GM23248 (cell line): ENCODE measurements around the gene GNG2. TPM values are rescaled to one million over a fixed set of nuclear protein-coding genes. Genes with fewer than 3 reads are reported as not detected.

Experiments used
- DNase-seq: peaks from one replicate; pipeline ENCODE4 v3.0.0-alpha.2; 2015
- H2AFZ ChIP-seq: fragments of 200-600 bp; sonication (generic); 2 replicates; pipeline ENCODE4 v1.6.1; 2016; ENCODE audit warnings: antibody characterized with exemption
- H3F3A ChIP-seq: fragments of 200-600 bp; sonication (generic); 2 replicates; pipeline ENCODE4 v1.6.1; 2016; ENCODE audit warnings: mild to moderate bottlenecking, antibody characterized with exemption, mixed run types; ENCODE audit not compliant: insufficient read depth
- H3K27ac ChIP-seq: fragments of 200-600 bp; sonication (generic); 2 replicates; pipeline ENCODE4 v1.5.1; 2016; ENCODE audit warnings: mild to moderate bottlenecking
- H3K27me3 ChIP-seq: fragments of 200-600 bp; sonication (generic); replicated peaks from 2 replicates; pipeline ENCODE4 v1.6.1; 2016; ENCODE audit warnings: mild to moderate bottlenecking; ENCODE audit not compliant: insufficient read depth
- H3K36me3 ChIP-seq: fragments of 200-600 bp; sonication (generic); 2 replicates; pipeline ENCODE4 v1.6.1; 2016; ENCODE audit warnings: low read depth, mild to moderate bottlenecking
- H3K4me1 ChIP-seq: fragments of 200-600 bp; sonication (generic); 2 replicates; pipeline ENCODE4 v1.6.1; 2016; ENCODE audit warnings: mild to moderate bottlenecking; ENCODE audit not compliant: insufficient read depth
- H3K4me2 ChIP-seq: fragments of 200-600 bp; sonication (generic); one replicate; pipeline ENCODE4 v1.6.1; 2016; ENCODE audit warnings: mild to moderate bottlenecking; ENCODE audit not compliant: unreplicated experiment
- H3K4me3 ChIP-seq: fragments of 200-600 bp; sonication (generic); 2 replicates; pipeline ENCODE4 v1.5.1; 2016; ENCODE audit warnings: mild to moderate bottlenecking
- H3K79me2 ChIP-seq: fragments of 200-600 bp; sonication (generic); 2 replicates; pipeline ENCODE4 v1.6.1; 2016; ENCODE audit warnings: mild to moderate bottlenecking; ENCODE audit not compliant: insufficient read depth
- H3K9ac ChIP-seq: fragments of 200-600 bp; sonication (generic); 2 replicates; pipeline ENCODE4 v1.6.1; 2016; ENCODE audit warnings: mild to moderate bottlenecking
- H3K9me2 ChIP-seq: fragments of 200-600 bp; sonication (generic); 2 replicates; pipeline ENCODE4 v1.6.1; 2016; ENCODE audit warnings: mixed run types, mild to moderate bottlenecking, moderate library complexity; ENCODE audit not compliant: insufficient read depth
- H3K9me3 ChIP-seq: fragments of 200-600 bp; sonication (generic); one replicate; pipeline ENCODE4 v1.6.1; 2017; ENCODE audit warnings: low read depth
- H4K20me1 ChIP-seq: fragments of 200-600 bp; sonication (generic); 2 replicates; pipeline ENCODE4 v1.6.0; 2016; ENCODE audit not compliant: insufficient read depth
- EZH2 ChIP-seq: fragments of 200-600 bp; sonication (generic); IDR thresholded peaks from 2 replicates; pipeline ENCODE4 v1.6.1; 2018; ENCODE audit warnings: antibody characterized with exemption, mild to moderate bottlenecking; ENCODE audit not compliant: insufficient read depth, poor library complexity, severe bottlenecking
- EZH2phosphoT487 ChIP-seq: fragments of 200-600 bp; sonication (generic); IDR thresholded peaks from 2 replicates; pipeline ENCODE4 v1.6.1; 2018; ENCODE audit warnings: antibody characterized with exemption, moderate library complexity, mild to moderate bottlenecking, low read depth; ENCODE audit not compliant: insufficient read depth
- WGBS, 2 experiments: methylation state at CpG; one replicate each; pipeline ENCODE4 v1.1.6; 2015 to 2017; ENCODE audit warnings: low lambda C conversion rate in 2 of 2, low coverage in 1 of 2; ENCODE audit errors: missing lambda C conversion rate in 2 of 2; 5-methylcytosine and 5-hydroxymethylcytosine counted together
- in situ Hi-C: fragments of 300-500 bp; cut with MboI; formaldehyde crosslinking; loops from 2 replicates; pipeline ENCODE4 v1.15.0; 2020
- polyA plus RNA-seq: library from polyadenylated mRNA; unstranded; fragments of >200 nt; fragmentation: Nextera tagmentation; extraction: Ambion mirVana; gene quantifications from 2 replicates; pipeline ENCODE4 v1.2.1, GENCODE V29; 2016
- total RNA-seq: library from RNA; depleted of rRNA; stranded (reverse); fragments of >200 nt; shearing (Covaris generic); gene quantifications from 2 replicates; pipeline ENCODE4 v1.2.3, GENCODE V29; 2014; rRNA removed

GNG2 gene
- total and polyA plus RNA-seq, 2 experiments from 2014 or later = 13.8 to 16.5 TPM

DNA sequence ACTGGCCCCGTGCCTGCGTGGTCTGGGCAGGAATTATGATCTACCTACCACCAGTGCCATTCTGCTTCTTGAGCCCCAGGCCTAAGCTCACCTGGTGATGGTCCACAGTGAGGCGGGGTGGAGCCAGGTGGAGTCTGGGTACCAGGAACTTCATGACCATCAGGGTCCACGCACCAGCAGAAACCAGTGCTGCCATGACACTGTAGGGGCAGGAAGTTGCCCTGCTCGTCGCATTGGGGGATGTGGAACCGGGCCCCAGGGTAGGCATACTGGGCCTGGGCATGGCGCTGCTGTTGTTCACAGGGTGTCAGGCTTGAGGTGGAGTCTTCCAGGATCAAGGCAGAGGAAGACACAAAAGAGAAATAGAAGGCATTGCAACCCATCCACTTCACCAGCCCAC, 158.6 kb downstream of the GNG2 start:
- no peak overlapping the region for H3K4me3 ChIP-seq
- H3K79me2 ChIP-seq = no peaks in the 10 kb centered on the region
- no peak for DNase-seq
- no peaks in the 10 kb centered on the region for H4K20me1 ChIP-seq
- no peak overlapping the region for H2AFZ ChIP-seq
- no peaks in the 10 kb centered on the region for H3K36me3 ChIP-seq
- H3F3A ChIP-seq = peaks cover 9% of the 10 kb centered on the region
- no peaks in the 10 kb centered on the region for H3K9me3 ChIP-seq
- TF ChIP-seq EZH2 (no peak), EZH2phosphoT487 (no peak)
- H3K4me1 ChIP-seq = peaks cover 11% of the 10 kb centered on the region
- no peak overlapping the region for H3K27ac ChIP-seq
- 93 to 95% methylated on average over 8 of the region's 8 CpGs for WGBS, 2 experiments
- no peaks in the 10 kb centered on the region for H3K9me2 ChIP-seq
- in situ Hi-C loops = no loop called here
- H3K27me3 ChIP-seq = no peaks in the 10 kb centered on the region
- no peak overlapping the region for H3K4me2 ChIP-seq
- H3K9ac ChIP-seq = no peak overlapping the region

Other genes with a start within 250 kb of the GNG2 start
- gene FRMD6, start 208.7 kb upstream of the GNG2 start, total RNA-seq = 795 and 861 TPM in 2 replicates
- gene FRMD6, start 208.7 kb upstream of the GNG2 start, polyA plus RNA-seq = 550 and 553 TPM in 2 replicates
- 99.9 and 140 TPM in 2 replicates for gene RTRAF, start 128.9 kb downstream of the GNG2 start, total RNA-seq
- 257 and 270 TPM in 2 replicates for gene RTRAF, start 128.9 kb downstream of the GNG2 start, polyA plus RNA-seq
- gene NID2, start 208.4 kb downstream of the GNG2 start, total RNA-seq = 59.8 and 66.6 TPM in 2 replicates
- gene NID2, start 208.4 kb downstream of the GNG2 start, polyA plus RNA-seq = 39.8 and 40.0 TPM in 2 replicates